GM18507 (cell line): ENCODE data around the gene SIRT2.
A peak's percentile ranks its signal among the peaks of the same experiment; 100 is the strongest.

Source experiments
- DNase-seq: peaks from one replicate; pipeline ENCODE4 v3.0.0; 2011; ENCODE audit warnings: low read depth; ENCODE audit not compliant: insufficient read length; ENCODE audit errors: extremely low spot score
- FAIRE-seq: peaks from 2 replicates; lab custom pipeline; 2011; peaks lifted over from hg19 to GRCh38; lab: Jason Lieb, UNC

The SIRT2 gene

DNA sequence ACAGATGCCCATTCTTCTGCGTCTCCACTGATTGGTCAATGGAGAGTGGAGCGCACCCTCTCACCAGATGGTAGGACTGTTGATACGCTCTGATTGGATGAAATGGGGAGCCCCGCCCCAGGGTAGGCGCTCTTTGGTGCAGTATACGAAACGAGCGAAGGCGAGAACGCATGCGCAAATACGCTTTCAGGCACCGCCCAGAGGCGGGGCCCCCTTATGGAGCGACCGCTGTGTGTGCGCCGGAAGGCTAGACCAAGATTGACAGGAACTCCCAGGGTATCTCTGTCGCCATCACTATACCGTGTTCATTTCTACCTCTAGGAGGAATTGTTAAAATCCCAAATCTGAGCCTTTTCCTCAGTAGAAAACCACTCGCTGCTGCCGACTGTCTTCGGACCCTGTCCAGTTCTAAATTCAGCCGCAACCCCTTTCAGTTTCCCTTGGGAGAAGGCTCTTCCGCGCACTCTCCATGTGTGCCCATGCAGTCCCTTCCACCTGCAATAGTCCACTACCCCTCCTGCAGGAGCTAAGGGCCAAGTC is 48.9 kb downstream of the SIRT2 start:
- DNase-seq (peak; percentile 80), FAIRE-seq (no peak)

DNA sequence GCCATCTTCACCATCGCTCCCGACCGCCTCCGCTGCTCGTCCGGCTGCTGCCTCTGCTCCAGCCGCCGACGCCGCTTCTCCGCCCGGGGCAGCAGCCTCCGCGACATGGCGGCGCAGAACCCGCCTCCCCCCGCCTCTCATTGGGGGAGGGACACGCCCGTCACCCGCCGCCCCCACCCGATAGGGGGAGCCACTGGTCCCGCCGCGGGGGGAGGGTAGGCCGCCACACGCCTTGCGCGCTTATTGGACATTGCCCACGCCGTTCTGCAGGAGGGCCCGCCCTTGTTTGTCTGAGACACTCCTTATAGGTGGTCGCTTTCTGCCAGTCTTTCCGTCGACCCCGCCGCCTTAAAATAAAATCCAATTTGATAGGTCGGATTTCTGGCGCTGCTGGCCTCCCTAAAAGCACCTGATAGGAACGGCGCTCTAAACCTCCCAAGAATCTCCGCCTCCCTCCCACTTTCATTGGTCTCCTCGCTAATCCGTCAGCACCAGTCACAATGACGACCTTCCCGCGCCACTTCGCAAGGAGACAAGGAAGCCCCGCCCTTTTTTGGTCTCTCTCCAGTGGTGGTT is 49.5 kb downstream of the SIRT2 start, which contains the start of gene HNRNPL:
HNRNPL (minus strand) TSS at position 127 of the 576 bp plus-strand sequence; CDS start at position 107, 20 bp downstream.
- DNase-seq = peak; percentile 82
- FAIRE-seq = peak; percentile 100

DNA sequence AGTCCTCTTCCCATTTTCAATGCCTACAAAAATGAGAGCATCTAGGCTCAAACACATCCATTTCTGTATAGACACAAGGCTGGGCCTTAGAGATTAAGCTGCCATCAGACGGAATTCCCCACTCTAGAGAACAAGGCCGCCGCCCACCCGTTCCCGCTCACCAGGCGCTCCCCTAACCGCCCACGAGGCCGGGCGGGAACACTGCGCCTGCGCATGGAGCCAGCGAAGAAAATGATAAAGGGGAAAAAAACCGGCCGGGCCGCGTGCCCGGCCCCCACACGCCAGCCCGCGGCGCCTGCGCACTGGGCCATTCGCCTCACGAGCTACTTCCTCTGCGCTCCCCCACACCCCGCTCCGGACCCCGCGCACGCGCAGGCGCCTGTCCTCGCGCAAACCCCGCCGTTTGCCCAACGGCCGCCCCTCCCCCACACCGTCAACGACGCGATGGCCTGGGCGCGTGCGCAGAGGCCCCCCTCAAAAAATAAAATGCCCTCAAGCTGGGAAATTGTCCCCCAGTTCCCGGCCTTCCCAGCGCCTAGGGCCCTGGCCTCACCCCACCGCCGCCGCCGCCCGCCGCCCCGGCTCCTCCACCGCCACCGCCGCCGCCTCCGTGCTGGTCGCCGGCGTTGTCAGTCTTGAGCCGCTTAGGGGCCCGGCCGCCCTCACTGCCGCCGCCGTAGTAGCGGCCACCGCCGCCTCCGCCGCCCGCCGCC is 50.1 kb downstream of the SIRT2 start:
- peak; percentile 92 for FAIRE-seq
- DNase-seq = peak; percentile 93

DNA sequence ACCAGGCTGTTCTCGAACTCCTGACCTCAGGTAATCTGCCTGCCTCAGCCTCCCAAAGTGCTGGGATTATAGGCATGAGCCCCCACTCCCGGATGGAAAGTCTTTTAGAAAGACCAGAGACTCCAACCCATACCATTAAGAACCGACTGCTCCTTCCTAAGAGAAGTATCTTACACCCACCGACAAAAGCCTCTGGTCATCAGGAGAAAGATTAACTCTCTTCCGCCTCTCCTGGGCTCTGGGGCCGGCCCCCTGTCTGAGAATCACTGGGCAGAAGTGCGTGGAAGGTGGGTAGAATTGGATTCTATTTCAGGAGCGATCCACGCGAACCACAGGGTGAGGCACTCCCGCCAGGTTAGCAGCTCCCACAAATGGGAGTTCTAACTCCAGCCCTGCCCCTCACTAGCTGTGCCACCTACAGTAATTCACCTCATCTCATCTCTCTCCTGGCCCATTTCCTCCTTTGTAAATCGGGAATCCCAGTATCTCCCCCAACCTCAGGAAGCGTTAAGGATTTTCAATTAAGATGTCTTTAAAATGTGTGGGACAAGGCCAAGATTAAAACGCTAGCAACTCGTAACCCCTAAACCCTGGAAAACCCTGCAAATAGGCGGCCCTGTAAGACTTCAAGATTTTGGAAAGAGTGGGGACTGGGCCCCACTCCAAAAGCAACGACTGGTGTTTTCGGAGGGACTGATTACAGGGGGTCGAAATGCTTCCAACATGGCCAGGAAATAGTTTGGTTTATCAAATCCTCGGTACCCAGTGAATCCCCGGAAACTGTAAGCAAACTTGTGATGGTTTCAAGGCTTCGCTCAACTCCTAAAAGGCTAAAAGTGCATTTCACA is 50.9 kb downstream of the SIRT2 start:
- peak; percentile 60 for FAIRE-seq
- DNase-seq = no peak

DNA sequence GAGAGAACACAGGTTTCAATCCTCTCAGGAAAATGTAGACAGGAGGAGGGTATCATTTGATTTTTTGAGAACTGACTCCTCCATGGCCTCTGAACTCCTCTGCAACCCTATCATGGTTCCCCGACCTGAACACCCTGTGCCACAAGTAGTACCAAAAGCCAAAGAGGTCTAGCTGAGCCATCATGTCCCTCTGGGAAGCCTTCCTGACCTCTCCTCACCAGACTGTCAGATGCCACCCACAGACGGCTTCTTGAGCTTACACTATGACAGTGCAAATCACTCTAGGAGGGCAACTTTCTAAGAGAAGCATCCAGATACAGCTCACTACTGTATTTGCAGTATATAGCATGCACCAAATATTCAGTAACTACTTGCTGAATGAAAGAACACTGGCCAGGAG is 53.3 kb downstream of the SIRT2 start:
- FAIRE-seq (no peak), DNase-seq (no peak)

DNA sequence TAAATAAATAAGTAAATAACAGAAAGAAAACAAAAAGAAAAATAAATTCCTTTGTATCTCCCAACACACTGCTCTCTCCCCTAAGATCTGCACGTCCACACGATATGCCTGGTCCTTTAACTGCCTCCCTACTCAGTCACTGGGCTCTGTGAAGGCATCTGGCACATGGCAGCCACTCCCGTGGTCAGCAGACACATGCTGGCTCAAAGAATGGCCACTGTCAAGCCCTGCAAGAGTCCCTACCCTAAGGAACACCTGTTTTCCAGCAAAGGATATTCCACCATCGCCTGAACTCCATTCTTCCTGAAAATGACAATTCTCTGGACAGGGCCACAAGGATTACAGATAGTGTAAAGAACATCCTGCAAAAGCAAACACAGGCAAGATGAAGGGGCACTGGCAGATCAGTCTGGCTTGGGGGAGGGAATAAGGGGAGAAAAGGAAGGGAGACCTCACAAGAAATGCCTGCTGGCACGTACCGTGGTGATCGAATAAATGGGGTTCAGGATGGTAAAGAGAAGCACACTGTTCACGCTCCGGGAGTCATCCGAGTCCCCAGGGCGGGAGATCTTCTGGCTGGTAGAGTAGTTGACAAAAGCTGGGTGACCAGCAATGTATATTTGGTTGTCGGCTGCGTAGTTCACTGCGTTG is 53.9 kb downstream of the SIRT2 start:
- FAIRE-seq = no peak
- no peak for DNase-seq

DNA sequence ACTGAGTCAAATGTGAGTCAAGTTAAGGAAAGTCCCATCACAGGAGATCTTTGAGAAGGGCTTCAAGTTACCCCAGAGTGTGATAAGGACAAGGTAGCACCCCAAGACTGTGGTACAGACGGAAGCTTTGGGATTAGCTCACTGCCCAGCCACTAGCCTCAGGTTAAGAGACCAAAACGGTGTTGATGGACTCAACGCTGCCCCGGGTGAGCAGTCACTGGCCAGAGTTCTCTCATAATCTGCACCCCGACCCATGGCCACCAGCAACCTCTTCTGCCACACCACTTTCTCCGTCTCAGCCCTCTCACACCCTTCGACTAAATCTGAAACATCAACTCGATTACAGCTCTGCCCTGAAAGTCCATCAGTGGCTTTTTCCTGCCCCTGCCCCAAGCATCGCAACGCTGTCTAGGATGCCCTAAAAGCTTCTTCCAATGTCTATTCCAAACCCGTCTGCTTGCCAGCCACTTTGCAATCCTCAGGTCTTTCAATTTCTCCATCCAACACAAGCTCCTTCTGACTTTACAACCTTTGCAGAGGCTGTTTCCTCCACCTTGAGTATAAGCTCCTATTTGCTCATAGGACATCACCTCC is 55.2 kb downstream of the SIRT2 start:
- FAIRE-seq (no peak), DNase-seq (no peak)

DNA sequence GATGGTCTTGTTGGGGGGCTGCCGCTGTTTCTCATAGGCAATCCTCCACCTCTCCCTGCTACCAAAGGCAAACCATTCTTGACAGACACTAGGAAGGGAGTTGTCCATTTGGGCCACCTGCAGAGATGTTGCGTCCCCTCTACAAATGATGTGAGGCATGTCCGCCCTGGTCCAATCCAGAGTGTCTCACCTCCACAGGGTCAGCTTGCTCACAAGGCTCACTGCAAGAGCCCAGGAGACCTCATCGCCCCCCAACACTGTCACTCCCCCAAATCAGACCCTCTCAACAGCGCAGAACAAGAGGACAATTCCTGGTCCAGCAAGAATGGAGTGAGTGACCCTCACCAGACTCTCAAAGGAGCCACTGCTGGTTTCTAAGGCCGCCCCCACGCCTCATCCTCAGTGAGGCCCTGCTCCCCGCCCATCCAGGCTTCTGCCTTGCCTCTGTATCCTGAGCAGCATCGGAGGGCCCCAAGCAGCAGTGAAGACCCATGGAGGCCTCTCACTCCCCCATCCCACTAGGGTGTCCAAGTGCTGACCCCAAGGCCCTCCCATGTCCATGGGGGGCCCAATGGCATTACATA is 56.2 kb downstream of the SIRT2 start:
- FAIRE-seq = no peak
- DNase-seq = no peak

DNA sequence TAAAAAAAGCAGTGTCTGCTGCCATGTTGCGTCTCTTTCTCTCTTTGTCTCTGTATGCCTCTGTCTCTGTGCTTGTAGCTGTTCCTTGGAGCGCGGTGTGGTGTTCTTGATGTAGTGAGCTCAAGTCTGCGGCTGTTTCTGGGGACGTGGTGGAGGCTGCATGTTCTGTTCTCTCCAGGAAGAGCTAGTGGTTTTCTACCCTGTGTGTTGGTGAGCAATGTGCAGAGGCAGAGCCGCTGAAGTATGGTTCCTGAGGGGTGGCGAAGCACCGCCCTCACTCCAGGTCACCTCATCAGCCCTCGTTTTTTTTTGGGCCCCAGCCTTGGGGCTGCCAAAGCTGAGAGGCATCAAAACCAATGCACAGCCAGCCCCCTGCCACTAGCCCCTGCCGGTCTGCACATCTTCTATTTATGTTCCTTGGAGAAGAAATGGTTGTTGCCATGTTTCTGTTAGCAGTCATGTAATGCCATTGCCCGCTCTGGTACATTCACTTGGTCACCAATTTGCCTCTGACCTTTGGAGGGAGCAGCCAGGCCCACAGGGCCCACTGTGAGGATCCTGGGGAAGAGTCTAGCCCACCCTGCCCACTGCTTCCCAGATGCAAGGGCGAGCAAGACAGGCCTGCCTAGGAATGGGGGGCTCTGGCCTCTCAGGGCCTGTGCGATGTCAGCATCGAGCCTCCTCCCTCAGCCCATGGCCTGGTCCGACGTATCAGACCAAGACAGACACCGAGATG is 56.8 kb downstream of the SIRT2 start:
- no peak for DNase-seq
- FAIRE-seq = no peak

DNA sequence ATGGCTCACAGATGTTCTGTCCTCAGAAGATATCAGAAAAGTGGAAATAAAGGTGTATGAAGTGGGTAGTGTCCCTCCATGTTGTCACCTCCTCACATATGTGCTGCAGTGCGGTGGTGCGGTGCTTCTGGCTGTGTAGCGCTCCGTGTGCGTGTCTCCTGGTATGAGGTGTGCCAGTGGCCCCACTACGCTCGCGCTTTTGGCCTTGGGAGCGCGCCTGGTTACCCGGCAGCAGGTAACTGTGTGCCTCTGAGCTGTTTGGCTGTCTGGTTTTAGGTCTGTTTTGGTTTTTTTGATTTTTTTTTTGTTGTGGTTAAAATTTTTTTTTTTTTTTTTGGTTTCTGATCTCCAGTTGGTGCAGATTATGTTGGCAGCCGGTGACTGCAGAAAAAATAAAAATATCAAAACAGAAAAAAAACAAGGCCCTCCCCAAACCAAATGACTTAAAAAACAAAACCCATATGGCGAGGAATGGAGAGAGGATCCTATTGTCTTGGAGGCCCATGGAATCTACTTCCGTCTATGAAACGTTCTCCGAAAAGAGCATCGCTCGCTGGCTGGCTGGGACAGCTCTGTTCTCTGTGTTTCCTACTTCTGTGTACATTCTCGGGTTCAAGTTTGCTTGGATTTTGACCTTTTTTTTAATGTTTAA is 57.5 kb downstream of the SIRT2 start:
- FAIRE-seq (no peak), DNase-seq (no peak)

DNA sequence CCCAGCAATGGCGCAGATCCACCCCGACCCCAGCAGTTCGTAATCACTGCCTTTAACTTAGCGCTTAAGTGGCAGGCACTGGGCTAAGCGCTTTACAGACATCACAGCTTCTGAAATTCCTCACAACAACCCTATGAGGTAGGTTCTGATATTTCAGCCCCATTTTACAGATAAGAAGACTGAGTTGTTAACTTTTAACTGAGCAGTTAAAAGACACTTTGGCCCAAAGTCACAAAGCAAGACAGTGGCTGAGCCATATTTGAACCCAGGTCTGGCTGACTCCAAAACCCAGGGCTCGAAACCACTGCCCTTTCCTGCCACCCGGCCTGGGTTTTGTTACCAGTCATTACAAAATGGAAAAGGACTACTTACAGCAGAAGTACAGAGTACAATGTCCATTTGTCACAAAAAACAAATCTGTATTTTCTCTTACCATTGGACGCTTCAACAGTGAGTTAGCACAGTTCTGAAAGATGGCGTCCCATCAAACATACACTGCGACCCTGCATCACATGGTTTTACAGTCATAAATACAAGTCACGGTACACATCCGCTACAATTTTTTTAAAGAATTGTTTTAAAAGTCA is 58.1 kb downstream of the SIRT2 start:
- DNase-seq = no peak
- no peak for FAIRE-seq

DNA sequence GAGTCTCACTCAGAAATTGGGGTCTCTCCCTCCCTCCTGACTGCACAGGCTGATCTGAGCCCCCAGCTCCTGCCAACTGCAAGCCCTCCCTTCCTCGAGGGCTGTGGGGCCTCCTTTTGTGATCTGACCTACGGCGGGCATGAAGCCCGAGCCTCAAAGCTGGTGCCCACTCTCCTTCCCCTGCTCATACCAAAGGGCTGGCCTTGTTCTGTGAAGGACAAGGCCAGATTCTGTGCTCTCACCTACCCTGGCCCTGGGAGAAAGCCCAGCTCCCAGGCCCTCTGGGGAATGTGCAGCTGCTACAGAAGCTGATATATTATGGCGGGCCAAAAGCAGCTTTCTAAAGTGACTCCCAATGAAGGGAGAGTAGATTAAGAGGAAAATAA is 58.8 kb downstream of the SIRT2 start:
- FAIRE-seq (no peak), DNase-seq (no peak)

DNA sequence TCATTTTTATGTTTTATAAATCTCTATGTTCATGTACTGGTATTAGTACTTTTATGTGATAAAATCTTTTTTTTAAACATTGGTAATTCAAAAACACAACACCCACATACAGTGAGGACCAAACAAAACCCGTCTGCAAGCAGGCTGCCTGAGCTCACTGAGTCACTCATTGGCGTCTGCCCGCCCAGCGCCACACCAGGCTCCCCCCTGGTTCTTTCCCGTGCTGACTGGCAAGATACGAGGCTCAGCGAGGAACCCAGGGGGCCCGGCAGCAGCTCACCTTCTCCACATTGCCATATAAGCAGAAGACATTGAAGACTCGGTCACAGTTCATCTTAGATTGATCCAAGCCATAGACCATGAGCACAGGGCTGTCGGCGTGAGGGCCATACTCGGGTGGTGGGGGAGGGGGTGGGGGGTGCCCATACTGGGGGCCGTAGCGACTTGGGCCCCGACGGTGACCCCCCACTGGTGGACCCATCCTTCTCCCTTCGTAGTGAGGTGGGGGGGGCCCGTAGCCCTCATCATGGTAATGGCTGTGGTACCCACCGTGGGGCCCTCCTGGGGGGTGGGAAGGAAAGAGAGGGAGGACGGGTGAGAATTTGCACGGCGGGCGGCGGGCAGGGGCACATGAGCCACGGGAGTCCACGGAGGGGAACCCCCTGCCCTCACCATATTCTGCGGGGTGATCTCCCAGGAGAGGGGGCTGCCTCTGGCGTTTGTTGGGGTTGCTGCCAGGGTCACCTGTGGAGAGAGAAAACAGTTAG is 59.4 kb downstream of the SIRT2 start:
- no peak for FAIRE-seq
- DNase-seq = no peak

DNA sequence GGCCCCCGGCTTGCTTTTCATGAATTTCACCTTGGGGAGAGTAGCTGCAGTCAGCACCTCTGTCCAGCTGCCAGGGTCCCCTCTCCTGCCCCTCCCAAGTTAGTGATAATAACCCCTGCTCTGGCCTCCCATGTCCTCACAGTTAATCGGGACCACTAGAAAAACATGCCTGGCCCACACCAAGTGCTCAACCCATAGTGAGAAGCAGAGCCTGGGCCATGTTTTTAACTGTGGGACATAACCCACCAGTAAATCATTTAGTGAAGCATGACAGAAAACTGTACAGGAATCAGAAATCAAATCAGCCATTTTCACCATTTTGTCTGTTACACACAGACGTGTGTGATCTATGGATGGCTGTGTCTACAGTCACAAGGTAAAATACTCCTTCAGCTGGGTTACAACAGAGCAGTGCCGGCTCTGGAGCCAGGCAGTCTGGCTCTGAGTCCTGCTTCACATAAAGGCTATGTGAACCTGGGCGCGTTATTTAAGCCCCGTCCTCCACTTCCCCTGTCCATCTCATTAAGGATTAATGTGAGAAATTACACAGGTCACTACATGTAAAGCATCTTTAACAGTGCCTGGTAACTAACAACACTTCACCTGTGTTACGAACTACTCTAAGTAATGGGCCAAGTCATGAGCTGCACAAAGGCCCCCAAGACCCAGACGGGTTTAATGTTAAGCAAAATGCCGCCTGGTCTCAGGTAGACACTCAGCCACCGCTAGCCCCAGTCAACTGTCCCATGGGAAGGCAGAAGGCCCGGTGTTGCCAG is 60.2 kb downstream of the SIRT2 start:
- FAIRE-seq (no peak), DNase-seq (no peak)

DNA sequence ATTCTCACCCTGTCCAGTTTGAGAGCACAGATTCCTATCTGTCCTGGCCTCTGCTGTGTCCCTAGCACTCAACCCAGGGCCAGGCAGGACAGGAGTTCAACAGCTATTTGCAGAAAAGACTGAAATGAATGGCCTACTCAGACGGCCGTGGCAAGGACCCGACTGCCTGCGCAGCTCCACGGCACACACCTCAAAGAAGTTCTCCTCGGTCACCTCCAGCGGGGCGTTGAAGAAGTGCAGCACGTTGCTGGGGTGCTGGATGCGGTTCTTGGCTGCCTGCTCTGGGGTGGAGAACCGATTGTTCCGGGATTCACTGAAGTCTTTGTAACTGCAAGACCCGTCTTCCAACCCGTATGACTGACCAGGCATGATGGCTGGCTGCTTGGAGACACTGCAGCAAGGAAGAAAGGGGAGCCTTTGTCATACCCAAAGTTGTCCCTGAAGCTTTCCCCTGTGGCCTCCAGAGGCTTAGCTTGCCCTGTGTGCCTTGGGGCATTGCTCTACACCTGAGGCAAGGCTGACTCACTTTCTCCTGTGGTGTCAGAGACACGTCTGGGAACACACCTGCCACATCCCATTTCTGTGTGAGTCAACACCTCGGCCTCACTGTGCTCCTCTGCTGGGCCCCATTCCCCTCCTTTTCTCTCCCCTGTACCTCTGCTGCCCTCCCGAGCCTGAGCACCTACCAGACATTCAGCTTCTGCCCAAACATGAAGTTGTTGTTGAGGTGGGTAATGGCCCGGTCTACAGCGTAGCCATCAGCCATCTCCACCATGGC is 61.0 kb downstream of the SIRT2 start:
- no peak for DNase-seq
- FAIRE-seq = no peak
